Uterus (tissue), 4 donors: Measurements from ENCODE around the gene MYZAP. TPM values are rescaled to one million over a fixed set of nuclear protein-coding genes. Genes with fewer than 3 reads are reported as not detected.

Experiments used
- DNase-seq, 2 donors: peaks; one replicate each; pipeline ENCODE4 v3.0.0-alpha.2; 2019 to 2020
- H3K27ac ChIP-seq, 2 donors: fragments of 200-600 bp; sonication (generic); 1 replicate in 1 of 2; 2 replicates in 1 of 2; pipeline ENCODE4 v1.5.1; 2016 to 2018
- H3K27me3 ChIP-seq, 2 donors: fragments of 200-600 bp; sonication (generic); one replicate each; pipeline ENCODE4 v1.5.1; 2018 to 2019; ENCODE audit warnings: control low read depth in 1 of 2
- H3K36me3 ChIP-seq, 2 donors: fragments of 200-600 bp; sonication (generic); one replicate each; pipeline ENCODE4 v1.5.1; 2019; ENCODE audit warnings: control low read depth in 1 of 2
- H3K4me1 ChIP-seq, 2 donors: fragments of 200-600 bp; sonication (generic); one replicate each; pipeline ENCODE4 v1.5.1; 2018 to 2019; ENCODE audit warnings: control low read depth in 1 of 2
- H3K4me3 ChIP-seq, 2 donors: fragments of 200-600 bp; sonication (generic); 1 replicate in 1 of 2; 2 replicates in 1 of 2; pipeline ENCODE4 v1.5.1; 2018 to 2019; ENCODE audit warnings: mild to moderate bottlenecking in 1 of 2
- H3K9me3 ChIP-seq, 2 donors: fragments of 200-600 bp; sonication (generic); one replicate each; pipeline ENCODE4 v1.5.1; 2019; ENCODE audit warnings: control low read depth in 1 of 2
- POLR2A ChIP-seq, 2 donors: fragments of 450-650 bp; IDR thresholded peaks; one replicate each; pipeline ENCODE4 v1.6.1; 2016; ENCODE audit warnings: antibody characterized with exemption in 2 of 2, mild to moderate bottlenecking in 1 of 2, moderate library complexity in 1 of 2
- intact Hi-C: fragments of 100-400 bp; cut with DNase I; formaldehyde crosslinking; loops from one replicate; pipeline ENCODE4 v1.15.1; 2023; ENCODE audit warnings: low total_unique reads
- total RNA-seq, 4 donors: library from RNA; depleted of rRNA in 3 of 4; stranded (reverse); fragments of >200 nt in 3 of 4; gene quantifications; one replicate each; pipeline versions ENCODE4 v1.1.0 to v1.2.4, GENCODE V29; 2014 to 2023
- TF ChIP-seq, protein P1 (sequence below), 4 experiments: fragments of 200-600 bp in 2 of 4; fragments of 450-650 bp in 2 of 4; sonication (generic) in 2 of 4; IDR thresholded peaks; one replicate each; pipeline ENCODE4 v1.5.1; 2016 to 2019; ENCODE audit warnings: antibody characterized with exemption in 4 of 4, mild to moderate bottlenecking in 2 of 4, moderate library complexity in 1 of 4
- donor health status: DM: yes; HTN: yes; CAD: no.

Gene MYZAP
- total RNA-seq, 4 donors from 2014 or later: 7.7 to 22.5 (median 18.2) TPM

DNA sequence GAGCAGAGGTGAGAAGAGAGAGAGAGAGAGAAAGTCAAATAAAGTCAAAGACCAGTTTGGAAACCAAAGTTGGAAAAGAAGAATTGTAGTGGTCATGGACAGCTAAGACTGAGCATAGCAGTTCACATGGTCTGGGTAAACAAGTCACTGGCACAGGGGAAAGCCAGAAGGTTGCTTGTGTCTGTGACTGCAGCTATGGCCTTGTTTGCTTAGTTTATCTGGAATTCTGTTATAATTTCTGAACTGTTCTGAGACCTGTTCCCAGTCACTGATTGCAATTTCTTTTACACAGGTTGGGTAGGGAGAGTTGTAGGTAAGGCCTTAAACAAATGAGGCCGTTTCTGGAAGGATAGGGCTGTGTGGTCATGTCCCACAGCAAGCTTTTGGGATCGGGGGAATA is 43.4 kb upstream of the MYZAP start:
- Histone ChIP-seq H3K9me3 (no peaks in the 10 kb centered on the region), H3K27me3 (no peaks in the 10 kb centered on the region), H3K36me3 (no peaks in the 10 kb centered on the region), H3K4me1 (no peaks in the 10 kb centered on the region), H3K27ac (no peak overlapping the region), H3K4me3 (no peak overlapping the region)
- intact Hi-C loops: no loop called here
- TF ChIP-seq, protein P1, sequence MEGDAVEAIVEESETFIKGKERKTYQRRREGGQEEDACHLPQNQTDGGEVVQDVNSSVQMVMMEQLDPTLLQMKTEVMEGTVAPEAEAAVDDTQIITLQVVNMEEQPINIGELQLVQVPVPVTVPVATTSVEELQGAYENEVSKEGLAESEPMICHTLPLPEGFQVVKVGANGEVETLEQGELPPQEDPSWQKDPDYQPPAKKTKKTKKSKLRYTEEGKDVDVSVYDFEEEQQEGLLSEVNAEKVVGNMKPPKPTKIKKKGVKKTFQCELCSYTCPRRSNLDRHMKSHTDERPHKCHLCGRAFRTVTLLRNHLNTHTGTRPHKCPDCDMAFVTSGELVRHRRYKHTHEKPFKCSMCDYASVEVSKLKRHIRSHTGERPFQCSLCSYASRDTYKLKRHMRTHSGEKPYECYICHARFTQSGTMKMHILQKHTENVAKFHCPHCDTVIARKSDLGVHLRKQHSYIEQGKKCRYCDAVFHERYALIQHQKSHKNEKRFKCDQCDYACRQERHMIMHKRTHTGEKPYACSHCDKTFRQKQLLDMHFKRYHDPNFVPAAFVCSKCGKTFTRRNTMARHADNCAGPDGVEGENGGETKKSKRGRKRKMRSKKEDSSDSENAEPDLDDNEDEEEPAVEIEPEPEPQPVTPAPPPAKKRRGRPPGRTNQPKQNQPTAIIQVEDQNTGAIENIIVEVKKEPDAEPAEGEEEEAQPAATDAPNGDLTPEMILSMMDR (IDR thresholded peaks at IDR 0.05): no peak
- TF ChIP-seq POLR2A (IDR thresholded peaks at IDR 0.05): no peak
- no peak for DNase-seq

DNA sequence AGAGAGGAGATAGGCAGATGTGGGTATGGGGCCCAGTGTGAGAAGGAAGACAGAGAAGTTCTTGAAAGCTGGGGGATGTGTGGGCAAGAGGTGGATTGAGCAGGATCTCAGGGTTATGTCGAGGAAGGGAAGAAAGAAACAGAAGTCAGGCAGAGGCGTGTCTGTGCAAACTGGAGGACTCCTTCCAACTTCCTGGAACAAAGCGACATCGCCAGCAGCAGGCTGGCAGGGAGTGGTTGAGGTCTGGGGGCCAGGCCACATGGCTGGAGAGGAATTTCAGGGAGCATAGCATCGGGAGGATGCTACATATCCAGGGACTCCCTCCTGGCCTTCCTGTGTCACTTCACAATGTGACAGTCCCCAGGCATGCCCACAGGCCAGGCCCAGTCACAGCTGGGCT is 42.9 kb upstream of the MYZAP start:
- H3K36me3 ChIP-seq: no peaks in the 10 kb centered on the region
- H3K27me3 ChIP-seq: no peaks in the 10 kb centered on the region
- no peak for TF ChIP-seq POLR2A (IDR thresholded peaks at IDR 0.05)
- TF ChIP-seq, protein P1 (IDR thresholded peaks at IDR 0.05): no peak
- no peaks in the 10 kb centered on the region for H3K4me1 ChIP-seq
- H3K27ac ChIP-seq: no peak overlapping the region
- H3K4me3 ChIP-seq: no peak overlapping the region
- intact Hi-C loops: no loop called here
- no peaks in the 10 kb centered on the region for H3K9me3 ChIP-seq
- DNase-seq: no peak

DNA sequence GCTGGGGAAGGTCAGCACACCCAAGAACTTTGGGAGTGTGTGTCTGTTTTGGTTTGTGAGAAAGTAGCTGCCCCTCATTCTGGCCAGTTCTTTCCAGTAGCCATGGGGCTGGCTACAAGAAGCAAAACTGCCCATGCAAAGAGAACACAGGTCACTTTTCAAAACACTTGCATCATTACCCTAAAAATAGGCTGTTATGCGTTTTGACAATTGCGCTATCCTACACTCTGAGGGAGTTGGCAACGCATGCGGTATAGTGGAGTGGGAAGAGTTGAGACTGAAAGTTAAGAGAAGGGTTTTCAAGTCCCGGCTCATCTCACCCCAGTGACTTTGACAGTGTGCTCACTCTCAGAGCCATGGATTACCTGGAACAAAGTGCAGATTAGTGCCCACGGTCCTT is 41.8 kb upstream of the MYZAP start:
- intact Hi-C loops: no loop called here
- TF ChIP-seq POLR2A (IDR thresholded peaks at IDR 0.05): no peak
- TF ChIP-seq, protein P1 (IDR thresholded peaks at IDR 0.05): no peak
- Histone ChIP-seq H3K9me3 (no peaks in the 10 kb centered on the region), H3K4me3 (no peak overlapping the region), H3K4me1 (no peaks in the 10 kb centered on the region), H3K27me3 (no peaks in the 10 kb centered on the region), H3K36me3 (no peaks in the 10 kb centered on the region), H3K27ac (peak overlapping the region in 1 of 2 donors; percentile 28)
- DNase-seq: no peak

DNA sequence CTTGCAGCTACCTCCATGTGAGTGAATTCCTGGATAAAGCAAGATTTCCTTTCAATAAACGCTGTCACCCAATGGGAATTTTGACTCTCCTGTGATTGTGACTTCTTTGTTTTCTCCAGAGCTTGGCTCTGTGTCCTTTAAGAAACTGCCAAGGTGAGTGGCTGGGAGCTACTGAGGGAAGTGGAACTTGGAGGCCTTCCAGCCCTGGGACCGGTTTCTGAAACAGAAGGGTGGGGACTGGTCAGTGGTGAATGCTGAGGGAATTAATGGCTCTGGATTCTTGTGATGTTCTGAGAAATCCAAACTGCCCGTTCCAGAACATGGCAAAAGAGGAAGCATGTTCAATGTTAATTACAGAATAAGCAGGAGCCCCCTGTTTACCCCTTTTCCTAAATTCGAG is 41.1 kb upstream of the MYZAP start:
- H3K36me3 ChIP-seq: no peaks in the 10 kb centered on the region
- H3K27ac ChIP-seq: peak overlapping the region; percentile 61 to 80
- H3K9me3 ChIP-seq: no peaks in the 10 kb centered on the region
- no peaks in the 10 kb centered on the region for H3K4me1 ChIP-seq
- H3K27me3 ChIP-seq: no peaks in the 10 kb centered on the region
- intact Hi-C loops: no loop called here
- no peak overlapping the region for H3K4me3 ChIP-seq
- TF ChIP-seq, protein P1 (IDR thresholded peaks at IDR 0.05): no peak
- no peak for TF ChIP-seq POLR2A (IDR thresholded peaks at IDR 0.05)
- peak in 1 of 2 donors; percentile 62 for DNase-seq

DNA sequence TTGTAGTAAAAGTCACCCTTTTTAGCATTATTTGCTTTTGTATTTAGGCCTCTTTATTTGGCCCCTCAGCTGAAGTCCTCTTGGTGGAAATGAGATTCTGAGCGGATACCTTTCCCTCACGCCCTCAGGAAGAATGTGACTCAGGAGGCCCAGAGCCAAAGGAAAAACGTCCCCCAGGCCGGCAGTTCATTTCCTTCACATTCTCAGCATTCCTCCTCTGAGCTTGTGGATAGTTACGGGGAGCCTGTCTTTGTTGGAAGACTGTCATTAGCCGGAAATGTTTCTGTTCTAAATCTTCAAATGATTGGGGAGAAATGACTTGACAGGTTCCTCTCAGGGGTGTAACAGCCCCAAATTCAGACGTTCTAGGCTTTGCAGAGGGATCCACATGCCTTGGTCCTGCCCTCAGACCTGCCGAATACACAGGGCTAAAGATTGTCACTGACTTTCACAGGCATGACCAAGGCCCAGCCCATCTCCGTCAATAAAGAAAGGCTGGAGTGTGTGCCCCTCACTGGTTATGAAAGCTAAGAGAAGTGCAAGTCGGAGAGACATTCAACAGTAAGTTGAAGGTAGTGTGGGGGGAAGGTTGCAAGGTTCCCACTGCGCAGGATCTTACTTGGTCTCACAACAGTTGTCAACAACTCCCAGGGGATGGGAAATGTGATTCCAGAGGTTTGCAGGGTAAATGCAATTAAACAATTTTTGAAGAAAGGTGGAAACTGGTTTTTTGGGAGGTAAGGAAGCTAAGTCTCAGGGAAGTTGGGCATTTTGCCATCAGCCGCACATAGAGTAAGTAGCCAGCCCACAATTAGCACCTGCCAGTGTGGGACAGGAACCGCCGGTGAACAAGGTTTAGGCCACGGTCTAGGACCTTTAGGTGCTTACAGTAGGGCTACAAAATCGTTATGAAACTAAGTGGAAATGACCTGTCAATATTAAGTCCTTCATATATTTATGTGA is 39.7 kb upstream of the MYZAP start:
- Histone ChIP-seq H3K27me3 (no peaks in the 10 kb centered on the region), H3K4me1 (no peaks in the 10 kb centered on the region), H3K36me3 (no peaks in the 10 kb centered on the region), H3K4me3 (no peak overlapping the region), H3K9me3 (no peaks in the 10 kb centered on the region), H3K27ac (peak overlapping the region; percentile 61 to 80)
- intact Hi-C loops: no loop called here
- no peak for TF ChIP-seq POLR2A (IDR thresholded peaks at IDR 0.05)
- TF ChIP-seq, protein P1 (IDR thresholded peaks at IDR 0.05): no peak
- DNase-seq: no peak
